ENCODE data around the gene SART1.
A peak's percentile ranks its signal among the peaks of the same experiment; 100 is the strongest.

SART1 gene

GRCh38 chr11:65967329-65967934 is 5.9 kb downstream of the SART1 start:
- TF ChIP-seq MAX (IDR thresholded peaks at IDR 0.05) (no peak), TAF1 (IDR thresholded peaks at IDR 0.05; ENCODE audit: low read depth) (no peak), NFIC (IDR thresholded peaks at IDR 0.05) (no peak), CEBPB (IDR thresholded peaks at IDR 0.05) (no peak), TEAD4 (IDR thresholded peaks at IDR 0.05) (no peak)

- TF ChIP-seq TAF1 (IDR thresholded peaks at IDR 0.05; ENCODE audit: low read depth) = no peak
- no peak for TF ChIP-seq EGR1 (IDR thresholded peaks at IDR 0.05)
- no peak for TF ChIP-seq CREB1 (IDR thresholded peaks at IDR 0.05; ENCODE audit: low read depth)
- no peak for TF ChIP-seq CEBPB (IDR thresholded peaks at IDR 0.05)
- no peak for TF ChIP-seq NFIC (IDR thresholded peaks at IDR 0.05)
- TF ChIP-seq YY1 (IDR thresholded peaks at IDR 0.05; ENCODE audit: low read depth) = no peak
- no peak for TF ChIP-seq TCF12 (IDR thresholded peaks at IDR 0.05; ENCODE audit: low read depth)
- TF ChIP-seq MAX (IDR thresholded peaks at IDR 0.05) = no peak
- TF ChIP-seq TEAD4 (IDR thresholded peaks at IDR 0.05) = no peak
- TF ChIP-seq USF1 (IDR thresholded peaks at IDR 0.05) = no peak
- no peak for TF ChIP-seq ZBTB7A (IDR thresholded peaks at IDR 0.05; ENCODE audit: low read depth)
- no peak for TF ChIP-seq FOXM1 (IDR thresholded peaks at IDR 0.05; ENCODE audit: borderline replicate concordance, low read depth)
- no peak for TF ChIP-seq EP300 (IDR thresholded peaks at IDR 0.05; ENCODE audit: borderline replicate concordance)
- no peak for TF ChIP-seq RAD21 (IDR thresholded peaks at IDR 0.05; ENCODE audit: low read depth)
Observed at GRCh38 chr11:65968600-65969482, 7.3 kb downstream of the SART1 start.

DNA sequence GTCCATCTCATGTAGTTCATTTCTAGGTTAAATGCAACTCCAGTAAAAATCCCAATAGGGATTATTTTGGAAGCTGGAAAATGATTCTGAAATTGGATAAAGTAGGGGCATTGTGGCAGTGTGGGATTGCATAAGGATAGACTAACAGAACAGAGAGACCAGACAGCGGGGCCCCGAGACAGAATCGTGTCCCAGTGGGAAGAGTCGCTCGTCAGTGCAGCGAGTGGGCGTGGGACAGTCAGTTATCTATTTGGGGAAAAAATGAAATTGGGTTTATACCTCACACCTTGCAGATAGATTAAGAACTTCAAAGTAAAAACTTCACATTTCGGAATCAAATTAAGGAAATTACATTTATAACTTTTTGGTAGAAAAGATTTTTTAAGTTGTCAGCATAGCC is 10.6 kb downstream of the SART1 start:
- no peak for TF ChIP-seq CEBPB (IDR thresholded peaks at IDR 0.05)
- no peak for TF ChIP-seq MAX (IDR thresholded peaks at IDR 0.05)
- no peak for TF ChIP-seq TEAD4 (IDR thresholded peaks at IDR 0.05)
- no peak for TF ChIP-seq EP300 (IDR thresholded peaks at IDR 0.05; ENCODE audit: borderline replicate concordance)
- TF ChIP-seq NFIC (IDR thresholded peaks at IDR 0.05) = no peak
- TF ChIP-seq USF1 (IDR thresholded peaks at IDR 0.05) = no peak
- no peak for TF ChIP-seq CREB1 (IDR thresholded peaks at IDR 0.05; ENCODE audit: low read depth)
- no peak for TF ChIP-seq FOXM1 (IDR thresholded peaks at IDR 0.05; ENCODE audit: borderline replicate concordance, low read depth)
- TF ChIP-seq EGR1 (IDR thresholded peaks at IDR 0.05) = no peak
- no peak for TF ChIP-seq YY1 (IDR thresholded peaks at IDR 0.05; ENCODE audit: low read depth)

GRCh38 chr11:65973439-65974110 is 12.0 kb downstream of the SART1 start:
- TF ChIP-seq, protein P1, sequence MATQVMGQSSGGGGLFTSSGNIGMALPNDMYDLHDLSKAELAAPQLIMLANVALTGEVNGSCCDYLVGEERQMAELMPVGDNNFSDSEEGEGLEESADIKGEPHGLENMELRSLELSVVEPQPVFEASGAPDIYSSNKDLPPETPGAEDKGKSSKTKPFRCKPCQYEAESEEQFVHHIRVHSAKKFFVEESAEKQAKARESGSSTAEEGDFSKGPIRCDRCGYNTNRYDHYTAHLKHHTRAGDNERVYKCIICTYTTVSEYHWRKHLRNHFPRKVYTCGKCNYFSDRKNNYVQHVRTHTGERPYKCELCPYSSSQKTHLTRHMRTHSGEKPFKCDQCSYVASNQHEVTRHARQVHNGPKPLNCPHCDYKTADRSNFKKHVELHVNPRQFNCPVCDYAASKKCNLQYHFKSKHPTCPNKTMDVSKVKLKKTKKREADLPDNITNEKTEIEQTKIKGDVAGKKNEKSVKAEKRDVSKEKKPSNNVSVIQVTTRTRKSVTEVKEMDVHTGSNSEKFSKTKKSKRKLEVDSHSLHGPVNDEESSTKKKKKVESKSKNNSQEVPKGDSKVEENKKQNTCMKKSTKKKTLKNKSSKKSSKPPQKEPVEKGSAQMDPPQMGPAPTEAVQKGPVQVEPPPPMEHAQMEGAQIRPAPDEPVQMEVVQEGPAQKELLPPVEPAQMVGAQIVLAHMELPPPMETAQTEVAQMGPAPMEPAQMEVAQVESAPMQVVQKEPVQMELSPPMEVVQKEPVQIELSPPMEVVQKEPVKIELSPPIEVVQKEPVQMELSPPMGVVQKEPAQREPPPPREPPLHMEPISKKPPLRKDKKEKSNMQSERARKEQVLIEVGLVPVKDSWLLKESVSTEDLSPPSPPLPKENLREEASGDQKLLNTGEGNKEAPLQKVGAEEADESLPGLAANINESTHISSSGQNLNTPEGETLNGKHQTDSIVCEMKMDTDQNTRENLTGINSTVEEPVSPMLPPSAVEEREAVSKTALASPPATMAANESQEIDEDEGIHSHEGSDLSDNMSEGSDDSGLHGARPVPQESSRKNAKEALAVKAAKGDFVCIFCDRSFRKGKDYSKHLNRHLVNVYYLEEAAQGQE (IDR thresholded peaks at IDR 0.05; ENCODE audit: low read depth) = no peak
- TF ChIP-seq TAF1 (IDR thresholded peaks at IDR 0.05; ENCODE audit: low read depth) = no peak
- TF ChIP-seq FOXM1 (IDR thresholded peaks at IDR 0.05; ENCODE audit: borderline replicate concordance, low read depth) = no peak
- no peak for TF ChIP-seq CREB1 (IDR thresholded peaks at IDR 0.05; ENCODE audit: low read depth)
- TF ChIP-seq ZBTB7A (IDR thresholded peaks at IDR 0.05; ENCODE audit: low read depth) = no peak
- no peak for TF ChIP-seq RAD21 (IDR thresholded peaks at IDR 0.05; ENCODE audit: low read depth)
- TF ChIP-seq EP300 (IDR thresholded peaks at IDR 0.05; ENCODE audit: borderline replicate concordance) = no peak
- TF ChIP-seq EGR1 (IDR thresholded peaks at IDR 0.05) = no peak
- TF ChIP-seq MAX (IDR thresholded peaks at IDR 0.05) = no peak
- TF ChIP-seq TCF12 (IDR thresholded peaks at IDR 0.05; ENCODE audit: low read depth) = no peak
- no peak for TF ChIP-seq CEBPB (IDR thresholded peaks at IDR 0.05)
- no peak for TF ChIP-seq TEAD4 (IDR thresholded peaks at IDR 0.05)

- TF ChIP-seq, protein P1 (IDR thresholded peaks at IDR 0.05; ENCODE audit: low read depth) = peak; percentile 11; the same call in 1 of the 2 replicates
- no peak for TF ChIP-seq TAF1 (IDR thresholded peaks at IDR 0.05; ENCODE audit: low read depth)
- TF ChIP-seq ZBTB7A (IDR thresholded peaks at IDR 0.05; ENCODE audit: low read depth) = no peak
Observed at GRCh38 chr11:65975771-65976170, 14.2 kb downstream of the SART1 start.
